GM19372 (cell line): ENCODE results near the gene HAGHL.
"Not testable (repeated sequence)": the region's sequence is repeated elsewhere in the genome, so short reads cannot be mapped to it uniquely, and the experiment has no call there.

Source experiments
- ATAC-seq: cut with Tn5 transposase; IDR thresholded peaks from one replicate; pipeline ENCODE4 v1.9.1; 2021; ENCODE audit warnings: mild to moderate bottlenecking, low read depth, moderate library complexity; ENCODE audit not compliant: unreplicated experiment

HAGHL gene

DNA sequence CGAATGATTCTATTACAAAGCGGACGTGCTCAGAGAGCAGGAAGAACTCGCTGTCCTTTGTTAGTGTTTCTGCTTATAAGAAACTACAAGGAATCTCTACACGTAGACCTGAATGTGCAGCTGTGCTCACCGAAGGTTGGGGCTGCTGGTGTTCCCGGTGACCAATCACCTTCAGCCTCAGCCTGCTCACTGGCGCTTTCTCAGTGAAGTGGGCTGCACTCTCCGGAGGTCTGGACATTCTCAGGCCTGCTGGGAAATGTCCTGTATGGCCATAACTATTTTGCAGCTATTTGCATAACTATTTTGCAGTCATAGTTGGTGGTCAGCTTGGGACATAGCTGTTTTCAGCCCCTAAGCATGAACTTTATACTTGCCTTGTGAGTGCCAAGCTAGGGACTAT, 23.6 kb downstream of the HAGHL start:
- ATAC-seq: no peak

GRCh38 chr16:751152-752006, 24.5 kb downstream of the HAGHL start:
- ATAC-seq: no peak

DNA sequence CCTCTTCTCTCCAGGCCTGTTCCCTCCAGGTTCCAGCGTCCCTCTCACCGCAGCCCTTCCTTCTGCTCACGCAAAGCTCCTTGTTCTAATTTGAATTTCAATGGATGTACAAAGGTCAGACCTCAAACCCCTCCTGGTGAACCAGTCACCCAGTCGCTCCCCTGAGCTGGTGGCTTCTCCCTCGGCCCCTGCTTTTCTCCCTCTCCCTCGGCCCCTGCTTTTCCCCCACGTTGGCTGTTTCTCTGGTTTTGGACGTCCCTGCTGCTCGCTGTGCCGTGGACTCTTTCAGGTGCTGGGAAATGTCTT, 25.1 kb downstream of the HAGHL start:
- no peak for ATAC-seq

GRCh38 chr16:754121-754607, 27.3 kb downstream of the HAGHL start:
- not testable (repeated sequence) for ATAC-seq

GRCh38 chr16:754656-755055, 27.8 kb downstream of the HAGHL start:
- ATAC-seq: no peak

- no peak for ATAC-seq
Observed at GRCh38 chr16:756428-756827, 29.5 kb downstream of the HAGHL start.

- ATAC-seq: no peak
Observed at GRCh38 chr16:759110-759910, 32.4 kb downstream of the HAGHL start.

GRCh38 chr16:760065-760464, 33.2 kb downstream of the HAGHL start:
- no peak for ATAC-seq

GRCh38 chr16:760545-761343, 33.8 kb downstream of the HAGHL start, which contains the start of gene MSLN:
Gene MSLN, plus strand, starts transcription at chr16:760734. Its CDS starts 1,947 bp downstream, at chr16:762681.
- ATAC-seq: no peak

- no peak for ATAC-seq
Observed at GRCh38 chr16:761625-762513, 35.0 kb downstream of the HAGHL start.

- ATAC-seq: no peak
Observed at GRCh38 chr16:762595-763268, 35.8 kb downstream of the HAGHL start.

- ATAC-seq: no peak
Observed at GRCh38 chr16:763369-764183, 36.7 kb downstream of the HAGHL start.

- ATAC-seq: no peak
Observed at GRCh38 chr16:764184-764750, 37.4 kb downstream of the HAGHL start.

DNA sequence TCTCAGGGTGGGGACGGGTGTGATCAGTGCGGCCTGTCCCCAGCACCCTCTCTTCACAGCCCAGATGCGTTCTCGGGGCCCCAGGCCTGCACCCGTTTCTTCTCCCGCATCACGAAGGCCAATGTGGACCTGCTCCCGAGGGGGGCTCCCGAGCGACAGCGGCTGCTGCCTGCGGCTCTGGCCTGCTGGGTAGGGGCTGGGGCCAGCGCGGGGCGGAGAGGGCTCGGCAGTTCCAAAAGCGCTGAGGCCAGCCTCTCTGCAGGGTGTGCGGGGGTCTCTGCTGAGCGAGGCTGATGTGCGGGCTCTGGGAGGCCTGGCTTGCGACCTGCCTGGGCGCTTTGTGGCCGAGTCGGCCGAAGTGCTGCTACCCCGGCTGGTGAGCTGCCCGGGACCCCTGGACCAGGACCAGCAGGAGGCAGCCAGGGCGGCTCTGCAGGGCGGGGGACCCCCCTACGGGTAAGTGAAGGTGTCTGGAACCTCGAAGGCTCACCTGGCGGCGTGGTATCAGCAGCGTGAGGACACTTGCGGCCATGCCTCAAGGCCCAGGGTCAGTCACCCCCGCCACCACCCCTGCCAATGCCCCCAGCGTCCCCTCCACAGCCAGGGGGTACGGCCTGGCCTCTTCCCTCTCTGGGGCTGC, 38.1 kb downstream of the HAGHL start:
- no peak for ATAC-seq

DNA sequence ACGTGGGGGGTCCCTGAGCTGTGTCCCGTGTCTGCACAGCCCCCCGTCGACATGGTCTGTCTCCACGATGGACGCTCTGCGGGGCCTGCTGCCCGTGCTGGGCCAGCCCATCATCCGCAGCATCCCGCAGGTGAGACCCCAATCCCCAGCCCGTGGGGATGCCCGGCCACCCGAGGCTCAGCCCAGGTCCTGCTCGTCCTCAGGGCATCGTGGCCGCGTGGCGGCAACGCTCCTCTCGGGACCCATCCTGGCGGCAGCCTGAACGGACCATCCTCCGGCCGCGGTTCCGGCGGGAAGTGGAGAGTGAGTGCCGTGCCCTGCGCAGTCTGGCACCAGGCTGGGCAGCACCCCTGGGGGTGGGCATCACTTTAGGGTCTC, 38.6 kb downstream of the HAGHL start:
- no peak for ATAC-seq

- no peak for ATAC-seq
Observed at GRCh38 chr16:766008-766819, 39.3 kb downstream of the HAGHL start.
